Fibroblast of mammary gland (primary cell): ENCODE data around the gene CABLES2.

ENCODE experiments used
- DNase-seq: peaks from one replicate; pipeline ENCODE4 v3.0.0-alpha.2; 2010; ENCODE audit warnings: low read depth
- H3K4me3 ChIP-seq: 2 replicates; pipeline ENCODE4 v1.5.1; 2011; ENCODE audit warnings: low read depth, mild to moderate bottlenecking, low read length, moderate library complexity; ENCODE audit not compliant: control insufficient read depth
- CTCF ChIP-seq: conservative IDR thresholded peaks from 2 replicates; pipeline ENCODE4 v1.5.1; 2011; ENCODE audit warnings: low read depth, low read length, inconsistent platforms; ENCODE audit not compliant: control insufficient read depth, insufficient read depth

CABLES2 gene

GRCh38 chr20:62412194-62413024 lies 5.3 kb upstream of the CABLES2 start:
- no peak overlapping the region for H3K4me3 ChIP-seq
- no peak for DNase-seq
- no peak for TF ChIP-seq CTCF

- no peak for DNase-seq
- TF ChIP-seq CTCF, result no peak
Observed at GRCh38 chr20:62411479-62412193, 4.6 kb upstream of the CABLES2 start.

GRCh38 chr20:62410746-62411478 lies 3.8 kb upstream of the CABLES2 start:
- no peak for TF ChIP-seq CTCF
- H3K4me3 ChIP-seq, result no peak overlapping the region
- no peak for DNase-seq

More at GRCh38 chr20:62411479-62412193, 4.6 kb upstream of the CABLES2 start:
- no peak overlapping the region for H3K4me3 ChIP-seq

- TF ChIP-seq CTCF, result peak; percentile 27
- DNase-seq, result peak; percentile 12
- H3K4me3 ChIP-seq, result no peak overlapping the region
Observed at GRCh38 chr20:62409931-62410745, 3.1 kb upstream of the CABLES2 start.

GRCh38 chr20:62409086-62409853 lies 2.2 kb upstream of the CABLES2 start:
- TF ChIP-seq CTCF, result no peak
- H3K4me3 ChIP-seq, result no peak overlapping the region
- no peak for DNase-seq

GRCh38 chr20:62408640-62409039 lies 1.6 kb upstream of the CABLES2 start:
- no peak overlapping the region for H3K4me3 ChIP-seq
- no peak for TF ChIP-seq CTCF
- no peak for DNase-seq
